HG03378 (cell line): ENCODE results near the gene SLC25A34.
"Not testable (repeated sequence)": the region's sequence is repeated elsewhere in the genome, so short reads cannot be mapped to it uniquely, and the experiment has no call there.

Experiments used
- ATAC-seq: cut with Tn5 transposase; IDR thresholded peaks from one replicate; pipeline ENCODE4 v1.9.1; 2021; ENCODE audit warnings: mild to moderate bottlenecking, moderate library complexity; ENCODE audit not compliant: unreplicated experiment

The SLC25A34 gene

DNA sequence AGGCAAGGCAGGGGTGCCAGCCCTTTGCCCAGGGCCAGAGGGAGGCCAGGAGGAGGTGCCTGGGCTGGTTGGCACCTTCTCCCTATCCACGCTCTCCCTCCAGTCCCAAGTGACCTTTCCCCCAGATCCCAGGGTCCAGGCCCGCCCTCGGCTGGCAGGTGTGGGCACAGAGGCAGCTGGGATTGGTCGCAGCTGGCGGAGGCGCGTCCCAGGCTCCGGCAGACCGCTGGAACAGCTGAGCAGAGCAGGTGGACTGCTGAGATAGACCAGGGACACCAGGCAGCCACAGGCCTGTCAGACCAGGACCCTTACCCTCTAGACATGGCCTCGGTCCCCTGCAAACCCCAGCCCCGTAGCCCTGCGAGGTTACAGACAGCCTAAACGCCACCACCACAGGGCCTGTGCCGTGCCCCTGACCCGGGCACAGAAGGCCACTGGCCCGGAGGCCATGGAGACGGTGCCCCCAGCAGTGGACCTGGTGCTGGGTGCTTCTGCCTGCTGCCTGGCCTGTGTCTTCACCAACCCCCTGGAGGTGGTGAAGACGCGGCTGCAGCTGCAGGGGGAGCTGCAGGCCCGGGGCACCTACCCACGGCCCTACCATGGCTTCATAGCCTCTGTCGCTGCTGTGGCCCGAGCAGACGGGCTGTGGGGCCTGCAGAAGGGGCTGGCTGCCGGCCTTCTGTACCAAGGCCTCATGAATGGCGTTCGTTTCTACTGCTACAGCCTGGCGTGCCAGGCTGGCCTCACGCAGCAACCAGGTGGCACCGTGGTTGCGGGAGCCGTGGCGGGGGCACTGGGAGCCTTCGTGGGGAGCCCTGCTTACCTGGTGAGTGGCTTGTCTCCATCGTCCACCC is at the start of gene SLC25A34:
TSS of gene SLC25A34 (plus strand) at position 221 of the 854 bp plus-strand sequence. CDS start at position 449, 228 bp downstream.
- ATAC-seq: no peak

DNA sequence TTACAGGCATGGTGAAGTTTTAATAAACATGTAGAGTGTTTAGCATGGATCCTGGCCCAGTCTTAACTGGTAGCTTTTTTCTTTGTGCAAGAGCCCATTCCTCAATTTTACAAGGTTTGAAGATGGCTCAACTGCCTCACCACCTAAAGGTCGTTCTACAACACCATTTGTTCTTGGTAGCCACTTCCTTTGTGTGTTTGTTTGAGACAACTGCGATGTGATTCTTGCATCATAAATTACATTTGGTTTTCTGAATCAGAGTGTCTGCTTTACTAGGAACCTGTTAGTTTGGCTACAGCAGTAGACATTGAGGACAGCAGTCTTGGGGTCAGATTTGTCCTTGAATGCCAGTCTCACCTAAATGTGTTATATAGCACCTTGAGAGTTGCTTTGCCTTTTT is 48.6 kb upstream of the SLC25A34 start:
- no peak for ATAC-seq

DNA sequence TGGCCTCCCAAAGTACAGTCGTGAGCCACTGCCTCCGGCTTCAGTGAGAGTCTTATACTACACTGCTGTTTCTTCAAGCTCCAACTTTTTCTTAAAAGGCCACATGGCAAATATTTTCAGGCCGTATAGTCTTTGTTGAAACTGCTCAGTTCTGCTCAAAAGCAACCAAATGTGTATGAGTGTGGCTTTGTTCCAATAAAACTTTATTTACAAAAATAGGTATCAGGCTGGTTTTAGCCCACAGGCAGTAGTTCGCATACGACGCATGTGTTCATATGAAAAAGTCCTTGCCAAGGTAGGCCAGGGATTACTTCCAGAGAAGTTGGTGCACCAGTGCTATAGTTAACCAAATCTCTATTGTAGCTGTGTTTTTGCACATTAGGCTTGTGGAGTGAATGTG is 45.7 kb upstream of the SLC25A34 start:
- ATAC-seq: no peak

DNA sequence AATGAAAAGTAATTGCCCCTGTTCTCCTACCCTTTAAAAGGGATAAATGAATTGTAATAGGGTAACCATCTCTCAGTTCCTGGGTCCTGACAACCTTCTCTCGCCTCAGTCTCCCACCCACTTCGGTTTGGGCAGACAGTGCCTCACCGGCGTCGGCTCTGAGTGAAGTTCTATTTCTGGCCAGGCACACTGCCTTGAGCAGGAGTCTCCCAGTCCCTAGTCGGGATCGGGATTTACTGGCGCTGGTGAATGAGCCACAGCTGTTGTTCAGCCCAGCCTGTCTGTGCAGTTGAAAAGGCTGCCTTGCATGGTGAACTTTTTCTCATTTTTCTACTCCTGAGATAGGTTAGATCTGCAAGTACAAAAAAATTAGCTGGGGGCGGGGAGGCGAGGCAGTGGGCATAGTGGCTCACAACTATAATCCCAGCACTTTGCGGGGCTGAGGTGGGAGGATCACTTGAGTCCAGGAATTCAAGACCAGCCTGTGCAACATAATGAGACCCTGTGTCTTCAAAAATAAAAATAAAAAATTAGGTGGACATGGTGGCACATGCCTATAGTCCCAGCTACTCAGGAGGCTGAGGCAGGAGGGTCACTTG is 44.5 kb upstream of the SLC25A34 start:
- no peak for ATAC-seq

DNA sequence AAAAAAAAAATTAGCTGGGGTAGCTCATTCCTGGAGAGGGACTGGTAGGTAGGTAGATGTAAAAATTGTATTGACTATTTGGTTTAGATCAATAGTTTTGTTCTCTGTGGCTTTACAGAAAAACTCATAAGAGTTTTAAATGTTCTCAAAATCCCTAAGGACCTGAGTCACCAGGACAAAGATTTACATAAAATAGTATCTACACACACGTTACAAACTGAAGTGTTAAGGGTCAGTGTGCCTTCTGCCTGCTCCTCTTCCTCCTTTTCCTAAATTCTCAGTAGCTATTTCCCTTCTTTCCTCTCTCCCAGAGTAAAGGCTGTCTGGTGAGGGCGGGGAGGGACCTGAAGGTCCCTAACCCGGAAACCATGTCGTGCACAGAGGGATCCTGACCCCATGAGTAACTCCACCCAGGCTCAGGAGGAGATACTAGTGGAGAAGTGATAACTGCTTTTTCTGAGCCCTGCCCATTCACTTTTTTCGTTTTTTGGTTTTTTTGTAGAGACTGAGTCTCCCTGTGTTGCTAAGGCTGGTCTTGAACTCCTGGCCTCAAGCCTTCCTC is 43.9 kb upstream of the SLC25A34 start:
- no peak for ATAC-seq

- ATAC-seq: no peak
These were observed 42.7 kb upstream of the SLC25A34 start for GRCh38 chr1:15693371-15693770.

GRCh38 chr1:15696956-15697521 is 39.0 kb upstream of the SLC25A34 start:
- ATAC-seq: peak; percentile 83

DNA sequence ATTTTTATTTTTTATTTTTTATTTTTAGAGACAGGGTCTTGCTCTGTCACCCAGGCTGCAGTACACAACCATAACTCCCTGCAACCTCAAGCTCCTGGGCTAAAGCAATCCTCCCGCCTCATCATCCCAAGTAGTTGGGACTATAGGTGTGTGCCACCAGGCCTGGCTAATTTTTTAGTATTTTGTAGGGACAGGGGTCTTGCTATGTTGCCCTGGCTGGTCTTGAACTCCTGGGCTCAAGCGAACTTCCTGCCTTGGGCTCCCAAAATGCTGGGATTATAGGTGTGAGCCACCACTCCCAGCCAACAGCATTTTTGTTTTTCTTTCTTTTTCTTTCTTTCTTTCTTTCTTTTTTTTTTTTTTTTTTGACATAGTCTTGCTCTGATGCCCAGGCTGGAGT is 37.9 kb upstream of the SLC25A34 start:
- ATAC-seq: no peak

DNA sequence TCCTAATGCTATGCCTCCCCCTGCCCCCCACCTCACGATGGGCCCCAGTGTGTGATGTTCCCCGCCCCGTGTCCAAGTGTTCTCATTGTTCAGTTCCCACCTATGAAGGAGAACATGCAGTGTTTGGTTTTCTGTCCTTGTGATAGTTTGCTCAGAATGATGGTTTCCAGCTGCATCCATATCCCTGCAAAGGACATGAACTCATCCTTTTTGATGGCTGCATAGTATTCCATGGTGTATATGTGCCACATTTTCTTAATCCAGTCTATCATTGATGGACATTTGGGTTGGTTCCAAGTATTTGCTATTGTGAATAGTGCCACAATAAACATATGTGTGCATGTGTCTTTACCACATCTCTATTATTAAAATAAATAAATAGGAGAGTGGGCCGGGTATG is 36.7 kb upstream of the SLC25A34 start:
- ATAC-seq: not testable (repeated sequence)

DNA sequence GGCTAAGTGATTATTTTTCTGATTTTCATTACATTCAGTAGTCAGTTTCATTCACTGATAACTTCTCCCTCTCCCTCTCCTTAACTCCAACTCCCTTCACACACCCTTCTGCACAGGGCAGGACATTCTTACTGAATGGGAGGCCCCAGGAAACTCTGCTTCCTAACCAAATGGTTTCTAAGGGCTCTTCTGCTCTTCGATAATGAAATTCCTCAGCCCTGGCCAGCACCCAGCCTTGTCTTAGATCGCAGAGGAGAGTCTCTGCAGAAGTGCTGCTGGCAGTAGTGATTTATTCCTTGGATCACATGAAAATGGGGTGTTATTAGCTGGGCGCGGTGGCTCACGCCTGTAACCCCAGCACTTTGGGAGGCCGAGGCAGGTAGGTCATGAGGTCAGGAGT is 35.5 kb upstream of the SLC25A34 start:
- no peak for ATAC-seq

- no peak for ATAC-seq
These were observed 34.3 kb upstream of the SLC25A34 start for GRCh38 chr1:15701784-15702183.

DNA sequence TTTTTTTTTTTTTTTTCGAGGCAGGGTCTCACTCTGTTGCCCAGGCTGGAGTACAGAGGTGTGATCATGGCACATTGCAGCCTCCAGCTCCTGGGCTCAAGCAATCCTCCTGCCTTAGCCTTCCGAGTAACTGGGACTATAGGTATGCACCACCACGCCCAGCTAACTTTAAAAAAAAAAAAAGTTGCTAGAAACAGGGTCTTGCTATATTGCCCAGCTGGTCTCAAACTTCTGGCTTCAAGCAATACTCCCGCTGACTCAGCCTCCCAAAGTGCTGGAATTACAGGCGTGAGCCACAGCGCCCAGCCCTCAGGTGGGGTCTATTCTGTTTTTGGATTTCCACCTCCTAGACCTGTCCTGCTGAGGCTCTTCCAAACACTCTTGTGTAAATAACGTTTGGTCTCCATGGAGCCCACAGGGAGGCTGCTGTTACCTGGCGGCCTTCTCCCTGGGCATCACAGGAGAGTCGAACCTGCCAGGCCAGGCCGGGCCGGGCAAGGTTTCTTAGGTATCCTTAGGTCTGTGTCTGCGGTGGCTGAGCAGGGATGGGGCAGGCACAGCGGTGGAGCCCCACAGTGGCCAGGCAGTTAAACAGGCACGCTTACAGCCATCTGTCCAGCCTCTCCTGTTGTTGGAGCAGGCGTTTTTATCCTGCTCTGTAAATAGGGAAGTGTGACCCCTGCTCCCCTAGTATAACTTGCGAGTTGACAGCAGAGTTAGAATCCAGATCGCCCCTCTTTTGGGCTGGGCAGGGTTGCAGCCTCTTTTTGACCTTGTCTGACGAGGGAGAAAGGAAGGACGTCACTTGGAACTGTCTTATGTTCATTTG is 33.1 kb upstream of the SLC25A34 start:
- no peak for ATAC-seq

DNA sequence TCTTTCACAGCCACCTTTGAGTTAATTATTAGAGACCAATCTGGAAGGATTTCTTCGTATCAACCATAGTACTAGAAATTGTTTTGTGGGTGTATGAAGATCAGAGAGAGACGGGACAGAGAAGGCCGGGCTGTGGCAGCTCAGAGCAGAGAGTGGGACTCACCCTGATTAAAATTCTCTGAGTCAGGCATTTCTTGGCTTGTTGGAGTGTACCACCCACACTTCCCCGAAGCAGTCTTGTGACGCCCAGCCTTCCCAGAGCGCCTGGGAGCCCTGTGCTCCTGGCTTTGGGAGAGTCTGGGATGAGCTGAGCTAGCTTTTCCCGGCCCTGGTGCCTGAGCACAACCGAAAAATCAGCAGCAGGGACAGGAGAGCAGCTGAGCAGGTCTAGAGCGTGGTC is 32.5 kb upstream of the SLC25A34 start:
- ATAC-seq: no peak

DNA sequence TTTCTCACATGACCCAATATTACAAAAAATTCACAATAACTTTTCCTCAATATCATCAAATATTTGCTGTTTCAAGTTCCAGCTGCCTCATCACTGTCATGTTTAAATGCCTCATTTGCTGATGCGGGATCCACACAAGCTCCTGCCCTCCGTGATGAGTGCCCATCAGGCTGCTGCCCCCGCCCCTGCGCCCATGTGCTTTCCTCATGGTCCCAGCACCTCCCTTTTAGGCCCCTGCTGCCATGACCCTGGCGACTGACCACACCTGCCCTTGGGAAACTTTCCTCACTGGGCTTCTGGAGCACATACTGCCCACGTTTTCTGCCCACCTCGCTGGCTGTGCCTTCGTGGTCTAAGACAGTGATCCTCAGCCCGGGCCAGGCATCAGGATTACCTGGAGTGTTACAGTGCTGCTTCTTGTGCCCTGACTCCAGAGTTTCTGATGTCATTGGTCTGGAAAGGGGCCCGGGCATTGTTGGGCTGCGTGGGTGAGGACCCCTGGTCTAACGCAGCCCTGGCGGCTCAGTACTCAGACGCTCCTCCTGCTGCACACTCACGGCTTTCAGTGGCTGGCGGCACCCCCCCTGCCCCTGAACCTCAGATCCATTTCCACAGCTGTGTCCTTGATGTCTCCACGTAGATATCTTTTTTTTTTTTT is 31.4 kb upstream of the SLC25A34 start:
- ATAC-seq: no peak

DNA sequence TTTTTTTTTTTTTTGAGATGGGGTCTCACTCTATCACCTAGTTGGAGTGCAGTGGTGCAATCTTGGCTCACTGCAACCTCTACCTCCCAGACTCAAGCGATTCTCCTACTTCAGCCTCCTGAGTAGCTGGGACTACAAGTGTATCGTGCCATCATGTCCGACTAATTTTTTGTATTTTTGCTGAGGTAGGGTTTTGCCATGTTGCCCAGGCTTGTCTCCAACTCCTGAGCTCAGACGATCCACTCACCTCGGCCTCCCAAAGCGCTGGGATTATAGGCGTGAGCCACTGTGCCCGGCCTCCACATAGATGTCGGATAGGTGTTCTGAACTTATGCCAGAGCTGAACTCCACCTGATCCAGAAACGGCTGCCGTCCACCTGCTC is 30.9 kb upstream of the SLC25A34 start:
- ATAC-seq: no peak

GRCh38 chr1:15706751-15707150 is 29.3 kb upstream of the SLC25A34 start:
- ATAC-seq: no peak

GRCh38 chr1:15707239-15707925 is 28.7 kb upstream of the SLC25A34 start:
- ATAC-seq: no peak

DNA sequence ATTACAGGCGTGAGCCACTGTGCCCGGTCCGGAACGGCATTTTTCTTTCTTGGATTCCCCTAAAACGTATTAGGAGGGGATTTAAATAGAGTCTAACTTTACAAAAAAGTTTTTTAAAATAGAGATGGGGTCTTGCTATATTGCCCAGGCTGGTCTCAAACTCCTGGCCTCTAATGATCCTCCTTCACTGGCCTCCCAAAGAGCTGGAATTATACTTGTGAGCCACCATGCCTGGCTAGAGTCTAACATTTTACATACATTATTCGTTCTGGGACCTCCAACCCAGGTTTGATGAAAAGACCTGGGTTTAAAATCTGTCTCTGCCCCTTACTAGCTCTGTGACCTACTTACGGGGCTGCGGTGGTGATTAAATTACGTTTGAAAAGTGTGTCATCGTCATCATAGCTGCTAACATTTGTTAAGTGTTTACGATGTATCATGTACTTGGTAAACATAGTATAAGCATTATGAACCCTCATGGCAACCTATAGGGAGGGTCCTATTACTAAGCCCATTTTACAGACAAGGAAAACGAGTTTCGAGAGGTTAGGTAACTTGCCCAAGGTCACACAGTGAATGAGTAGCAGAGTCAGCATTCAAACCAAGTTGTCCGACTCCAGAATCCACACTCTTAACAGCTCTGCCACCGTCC is 27.4 kb upstream of the SLC25A34 start:
- ATAC-seq: no peak

DNA sequence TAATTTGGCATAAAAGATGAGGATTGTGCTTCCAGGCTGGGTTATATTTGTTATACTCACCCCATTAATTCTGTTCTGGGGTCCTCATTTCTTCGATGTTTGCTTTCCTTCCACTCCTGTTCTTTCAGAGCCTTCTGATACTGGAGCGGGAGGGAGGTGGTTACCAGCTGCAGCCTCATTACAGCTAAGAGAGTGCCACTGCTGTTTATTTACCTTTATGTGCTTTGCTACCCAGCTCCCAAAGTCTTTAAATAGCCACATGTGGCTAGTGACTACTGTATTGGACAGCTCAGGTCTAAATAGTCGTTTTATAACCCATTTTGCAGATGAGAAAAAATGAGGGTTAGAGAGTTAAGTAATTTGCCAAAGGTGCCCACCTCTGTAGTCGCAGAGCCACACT is 26.8 kb upstream of the SLC25A34 start:
- no peak for ATAC-seq
